Measurements from ENCODE around the gene VEGFA.
A peak's percentile ranks its signal among the peaks of the same experiment; 100 is the strongest.

VEGFA gene

GRCh38 chr6:43767553-43768505, 2.2 kb upstream of the VEGFA start:
- TF ChIP-seq ZNF384 (IDR thresholded peaks at IDR 0.05) (no peak), HDGF (IDR thresholded peaks at IDR 0.05; ENCODE audit: borderline replicate concordance) (no peak), CTBP1 (IDR thresholded peaks at IDR 0.05; ENCODE audit: borderline replicate concordance) (no peak), FOXA1 (IDR thresholded peaks at IDR 0.05) (no peak), SUZ12 (IDR thresholded peaks at IDR 0.05) (no peak), TARDBP (IDR thresholded peaks at IDR 0.05) (no peak), NFRKB (IDR thresholded peaks at IDR 0.05) (no peak), L3MBTL2 (conservative IDR thresholded peaks at IDR 0.05) (no peak), FOXK2 (IDR thresholded peaks at IDR 0.05) (no peak), FOXM1 (IDR thresholded peaks at IDR 0.05; ENCODE audit: borderline replicate concordance) (no peak), LEF1 (IDR thresholded peaks at IDR 0.05; ENCODE audit: borderline replicate concordance) (no peak), SP1 (IDR thresholded peaks at IDR 0.05) (no peak), ELF4 (IDR thresholded peaks at IDR 0.05) (no peak), PKNOX1 (IDR thresholded peaks at IDR 0.05) (no peak), BHLHE40 (IDR thresholded peaks at IDR 0.05; ENCODE audit: borderline replicate concordance) (no peak)
- DNase-seq (ENCODE audit: extremely low spot score) = no peak
- CTCF ChIA-PET = interaction anchor here (0.7 to 2.3 kb wide), 4 partner anchors 49 to 307 kb away, joined by 3 to 9 read pairs (median 4); no protein-coding TSS in a partner anchor
- POLR2A ChIA-PET = interaction anchor here (0.6 to 2.8 kb wide), 2 partner anchors 76 to 306 kb away, joined by 4 to 19 read pairs; no protein-coding TSS in a partner anchor

- ChIA-PET CTCF (interaction anchor here (0.5 to 3.0 kb wide), 7 partner anchors 11 to 310 kb away, joined by 3 to 22 read pairs (median 5); no protein-coding TSS in a partner anchor), POLR2A (interaction anchor here (0.6 to 2.8 kb wide), 2 partner anchors 75 to 305 kb away, joined by 4 to 19 read pairs; no protein-coding TSS in a partner anchor)
- no peak for DNase-seq (ENCODE audit: extremely low spot score)
- no peak for TF ChIP-seq TARDBP (IDR thresholded peaks at IDR 0.05)
These were observed 1.5 kb upstream of the VEGFA start for GRCh38 chr6:43768506-43768860.

GRCh38 chr6:43768983-43769525, 957 bp upstream of the VEGFA start:
- ChIA-PET POLR2A (interaction anchor here (0.6 to 2.8 kb wide), 15 partner anchors 63 to 310 kb away, joined by 3 to 19 read pairs (median 3); partner anchors contain the start of genes GTPBP2, MAD2L1BP and XPO5), CTCF (interaction anchor here (0.5 to 3.0 kb wide), 21 partner anchors 11 to 317 kb away, joined by 3 to 22 read pairs (median 4); no protein-coding TSS in a partner anchor)
- no peak for DNase-seq (ENCODE audit: extremely low spot score)

GRCh38 chr6:43770372-43771209, 580 bp downstream of the VEGFA start:
- ChIA-PET CTCF (interaction anchor here (0.5 to 3.0 kb wide), 24 partner anchors 13 to 316 kb away, joined by 3 to 22 read pairs (median 4); no protein-coding TSS in a partner anchor), POLR2A (interaction anchor here (0.7 to 2.8 kb wide), 27 partner anchors 9 to 309 kb away, joined by 3 to 19 read pairs (median 5); partner anchors contain the start of genes GTPBP2 and XPO5)
- TF ChIP-seq ELF4 (IDR thresholded peaks at IDR 0.05) (no peak; the same call in 1 of the 2 replicates), BHLHE40 (IDR thresholded peaks at IDR 0.05; ENCODE audit: borderline replicate concordance) (no peak), NFRKB (IDR thresholded peaks at IDR 0.05) (no peak), HDGF (IDR thresholded peaks at IDR 0.05; ENCODE audit: borderline replicate concordance) (no peak), SUZ12 (IDR thresholded peaks at IDR 0.05) (no peak)
- peak; percentile 42 for DNase-seq (ENCODE audit: extremely low spot score)

More at GRCh38 chr6:43768983-43769525, 957 bp upstream of the VEGFA start:
- TF ChIP-seq L3MBTL2 (conservative IDR thresholded peaks at IDR 0.05) = no peak
- TF ChIP-seq PKNOX1 (IDR thresholded peaks at IDR 0.05) = no peak
- TF ChIP-seq ELF4 (IDR thresholded peaks at IDR 0.05) = no peak
- no peak for TF ChIP-seq BHLHE40 (IDR thresholded peaks at IDR 0.05; ENCODE audit: borderline replicate concordance)
- no peak for TF ChIP-seq FOXK2 (IDR thresholded peaks at IDR 0.05)
- TF ChIP-seq ZNF384 (IDR thresholded peaks at IDR 0.05) = no peak
- TF ChIP-seq LEF1 (IDR thresholded peaks at IDR 0.05; ENCODE audit: borderline replicate concordance) = no peak
- TF ChIP-seq CTBP1 (IDR thresholded peaks at IDR 0.05; ENCODE audit: borderline replicate concordance) = no peak
- no peak for TF ChIP-seq SP1 (IDR thresholded peaks at IDR 0.05)
- TF ChIP-seq FOXA1 (IDR thresholded peaks at IDR 0.05) = no peak
- TF ChIP-seq TARDBP (IDR thresholded peaks at IDR 0.05) = no peak
- TF ChIP-seq ARNT (IDR thresholded peaks at IDR 0.05) = no peak

- DNase-seq (ENCODE audit: extremely low spot score) = peak; percentile 59
- peak; percentile 27; the same call in 1 of the 2 replicates for TF ChIP-seq LEF1 (IDR thresholded peaks at IDR 0.05; ENCODE audit: borderline replicate concordance)
- no peak for TF ChIP-seq FOXA1 (IDR thresholded peaks at IDR 0.05)
- TF ChIP-seq HDGF (IDR thresholded peaks at IDR 0.05; ENCODE audit: borderline replicate concordance) = no peak
- TF ChIP-seq BHLHE40 (IDR thresholded peaks at IDR 0.05; ENCODE audit: borderline replicate concordance) = no peak
- TF ChIP-seq TARDBP (IDR thresholded peaks at IDR 0.05) = peak; percentile 88
- TF ChIP-seq ZNF384 (IDR thresholded peaks at IDR 0.05) = no peak
- no peak for TF ChIP-seq SP1 (IDR thresholded peaks at IDR 0.05)
- TF ChIP-seq FOXM1 (IDR thresholded peaks at IDR 0.05; ENCODE audit: borderline replicate concordance) = no peak
- no peak for TF ChIP-seq NFRKB (IDR thresholded peaks at IDR 0.05)
- ChIA-PET CTCF (interaction anchor here (3.0 kb wide), 1 partner anchor 307 kb away, joined by 22 read pairs; no protein-coding TSS in a partner anchor), POLR2A (interaction anchor here (1.3 to 2.8 kb wide), 11 partner anchors 9 to 302 kb away, joined by 3 to 19 read pairs (median 6); partner anchors contain the start of gene GTPBP2)
These were observed 1.3 kb downstream of the VEGFA start for GRCh38 chr6:43771210-43771857.

Data from HEK293T (cell line).